Measurements from ENCODE around the gene GUCY2D. TPM values are rescaled to one million over a fixed set of nuclear protein-coding genes. Genes with fewer than 3 reads are reported as not detected.

GUCY2D gene
- total and polyA plus RNA-seq, 2 donors: 0.02 to 0.05 TPM

- Histone ChIP-seq H3K27me3 (ENCODE audit: control insufficient read depth in 2 of 2, insufficient read depth in 1 of 2, low read length in 1 of 2) (peaks cover 0 to 5% of the 10 kb centered on the region in 2 donors), H3K9me3 (ENCODE audit: control insufficient read depth in 2 of 2, insufficient read depth in 1 of 2, low read length in 1 of 2) (no peaks in the 10 kb centered on the region), H3K4me1 (ENCODE audit: control insufficient read depth in 2 of 2, insufficient read depth in 2 of 2, low read length in 2 of 2) (no peaks in the 10 kb centered on the region), H3K4me3 (ENCODE audit: low read length in 2 of 2) (no peak overlapping the region), H3K27ac (ENCODE audit: low read depth in 1 of 2, low read length in 1 of 2) (no peak overlapping the region), H3K36me3 (ENCODE audit: control insufficient read depth in 2 of 2, insufficient read depth in 2 of 2, low read length in 1 of 2) (no peaks in the 10 kb centered on the region)
- 94% methylated on average over 2 of the region's 2 CpGs for WGBS
- DNase-seq (ENCODE audit: low read depth in 6 of 9, low spot score in 9 of 9): no peak
Observed at GRCh38 chr17:8032442-8032841, 30.0 kb downstream of the GUCY2D start.

DNA sequence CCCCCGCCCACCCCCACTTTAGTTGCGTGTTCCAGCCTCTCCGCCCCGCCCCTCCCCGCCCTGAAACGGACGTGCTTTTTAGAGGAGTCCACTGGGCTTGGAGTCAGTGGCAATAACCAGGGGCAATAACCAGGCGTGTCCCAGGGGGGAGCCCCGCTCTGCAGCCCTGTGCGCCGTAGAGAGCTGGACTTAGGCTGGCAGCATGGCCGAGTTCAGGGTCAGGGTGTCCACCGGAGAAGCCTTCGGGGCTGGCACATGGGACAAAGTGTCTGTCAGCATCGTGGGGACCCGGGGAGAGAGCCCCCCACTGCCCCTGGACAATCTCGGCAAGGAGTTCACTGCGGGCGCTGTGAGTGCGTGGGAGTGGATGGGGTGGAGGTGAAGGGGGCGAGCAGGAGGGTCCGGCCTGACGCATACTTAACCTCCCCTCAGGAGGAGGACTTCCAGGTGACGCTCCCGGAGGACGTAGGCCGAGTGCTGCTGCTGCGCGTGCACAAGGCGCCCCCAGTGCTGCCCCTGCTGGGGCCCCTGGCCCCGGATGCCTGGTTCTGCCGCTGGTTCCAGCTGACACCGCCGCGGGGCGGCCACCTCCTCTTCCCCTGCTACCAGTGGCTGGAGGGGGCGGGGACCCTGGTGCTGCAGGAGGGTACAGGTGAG is 36.7 kb downstream of the GUCY2D start, which contains the start of gene ALOX15B:
Gene ALOX15B, plus strand, starts transcription at position 106 of the 657 bp plus-strand sequence. Its CDS starts 97 bp downstream, at position 203.
- peaks cover 0 to 4% of the 10 kb centered on the region in 2 donors for H3K4me1 ChIP-seq (ENCODE audit: control insufficient read depth in 2 of 2, insufficient read depth in 2 of 2, low read length in 2 of 2)
- 25% methylated on average over 37 of the region's 37 CpGs for WGBS
- peaks cover 8 to 31% of the 10 kb centered on the region in 2 donors for H3K27me3 ChIP-seq (ENCODE audit: control insufficient read depth in 2 of 2, insufficient read depth in 1 of 2, low read length in 1 of 2)
- no peak within 1 kb of the TSS for H3K4me3 ChIP-seq (ENCODE audit: low read length in 2 of 2)
- no peaks in the 10 kb centered on the region for H3K9me3 ChIP-seq (ENCODE audit: control insufficient read depth in 2 of 2, insufficient read depth in 1 of 2, low read length in 1 of 2)
- H3K36me3 ChIP-seq (ENCODE audit: control insufficient read depth in 2 of 2, insufficient read depth in 2 of 2, low read length in 1 of 2): no peaks in the 10 kb centered on the region
- DNase-seq (ENCODE audit: low read depth in 6 of 9, low spot score in 9 of 9): no peak
- H3K27ac ChIP-seq (ENCODE audit: low read depth in 1 of 2, low read length in 1 of 2): no peak within 1 kb of the TSS

DNA sequence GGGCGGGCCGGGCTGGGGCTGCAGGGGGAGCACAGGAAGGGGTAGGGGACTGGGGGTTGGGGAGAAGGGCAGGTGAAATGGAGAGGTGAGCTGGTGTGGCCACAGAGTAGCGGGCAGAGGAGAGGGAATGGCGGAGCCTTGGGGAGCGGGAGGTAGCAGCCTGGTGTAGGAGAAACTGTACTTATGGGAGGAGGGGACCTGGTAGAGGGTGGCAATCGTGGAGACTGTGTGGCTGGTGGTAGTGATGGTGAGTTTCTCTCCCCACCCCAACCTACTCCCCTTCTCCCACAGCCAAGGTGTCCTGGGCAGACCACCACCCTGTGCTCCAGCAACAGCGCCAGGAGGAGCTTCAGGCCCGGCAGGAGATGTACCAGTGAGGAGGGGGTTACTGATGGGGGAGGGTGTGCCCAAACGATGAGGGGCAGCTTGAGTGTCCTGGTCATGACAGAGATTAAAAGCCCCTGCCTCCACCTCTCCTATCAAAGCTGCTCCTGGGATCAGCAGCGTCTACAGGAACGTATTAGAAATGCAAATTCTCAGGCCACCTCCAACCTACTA is 37.3 kb downstream of the GUCY2D start:
- Histone ChIP-seq H3K36me3 (ENCODE audit: control insufficient read depth in 2 of 2, insufficient read depth in 2 of 2, low read length in 1 of 2) (no peaks in the 10 kb centered on the region), H3K27ac (ENCODE audit: low read depth in 1 of 2, low read length in 1 of 2) (no peak overlapping the region), H3K4me1 (ENCODE audit: control insufficient read depth in 2 of 2, insufficient read depth in 2 of 2, low read length in 2 of 2) (peaks cover 0 to 4% of the 10 kb centered on the region in 2 donors), H3K27me3 (ENCODE audit: control insufficient read depth in 2 of 2, insufficient read depth in 1 of 2, low read length in 1 of 2) (peaks cover 8 to 31% of the 10 kb centered on the region in 2 donors), H3K9me3 (ENCODE audit: control insufficient read depth in 2 of 2, insufficient read depth in 1 of 2, low read length in 1 of 2) (no peaks in the 10 kb centered on the region), H3K4me3 (ENCODE audit: low read length in 2 of 2) (no peak overlapping the region)
- WGBS: 63% methylated on average over 11 of the region's 11 CpGs
- DNase-seq (ENCODE audit: low read depth in 6 of 9, low spot score in 9 of 9): no peak

DNA sequence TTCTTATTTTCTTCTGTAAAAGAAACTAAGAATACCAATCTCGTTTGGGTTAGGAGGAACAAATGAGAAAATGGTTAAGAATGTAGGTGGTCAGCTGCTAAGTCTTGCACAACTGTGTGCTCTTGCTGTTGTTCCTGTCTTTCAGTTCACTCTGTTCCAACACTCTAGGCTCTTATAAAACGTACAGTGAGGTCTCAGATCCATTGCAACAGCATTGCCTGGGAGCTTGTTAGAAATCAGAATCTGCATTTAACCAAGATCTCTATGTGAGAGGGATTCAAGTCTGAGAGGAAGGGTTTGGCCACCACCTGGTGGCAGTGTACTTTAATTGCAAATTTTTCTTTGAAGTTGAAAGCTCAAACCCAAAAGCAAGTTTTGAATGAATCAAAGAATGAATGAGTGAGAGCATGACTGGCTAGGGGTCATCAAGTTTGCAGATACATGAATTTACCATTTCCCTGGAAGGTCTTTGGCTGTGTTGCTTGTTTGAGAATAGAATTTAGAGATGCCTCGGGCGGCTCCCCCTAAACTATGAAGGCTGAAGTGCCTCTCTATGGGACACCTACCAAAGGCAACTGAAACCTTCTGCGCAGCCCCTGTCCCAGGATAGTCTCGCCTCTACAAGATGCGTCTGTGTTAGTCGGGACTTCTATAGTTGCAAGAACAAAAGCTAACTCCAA is 39.0 kb downstream of the GUCY2D start:
- Histone ChIP-seq H3K9me3 (ENCODE audit: control insufficient read depth in 2 of 2, insufficient read depth in 1 of 2, low read length in 1 of 2) (no peaks in the 10 kb centered on the region), H3K4me3 (ENCODE audit: low read length in 2 of 2) (no peak overlapping the region), H3K36me3 (ENCODE audit: control insufficient read depth in 2 of 2, insufficient read depth in 2 of 2, low read length in 1 of 2) (no peaks in the 10 kb centered on the region), H3K27ac (ENCODE audit: low read depth in 1 of 2, low read length in 1 of 2) (no peak overlapping the region), H3K4me1 (ENCODE audit: control insufficient read depth in 2 of 2, insufficient read depth in 2 of 2, low read length in 2 of 2) (peaks cover 0 to 4% of the 10 kb centered on the region in 2 donors), H3K27me3 (ENCODE audit: control insufficient read depth in 2 of 2, insufficient read depth in 1 of 2, low read length in 1 of 2) (peaks cover 8 to 34% of the 10 kb centered on the region in 2 donors)
- DNase-seq (ENCODE audit: low read depth in 6 of 9, low spot score in 9 of 9): peak in 8 of 9 donors; percentile 29 to 67 (median 46)
- 70% methylated on average over 8 of the region's 8 CpGs for WGBS

DNA sequence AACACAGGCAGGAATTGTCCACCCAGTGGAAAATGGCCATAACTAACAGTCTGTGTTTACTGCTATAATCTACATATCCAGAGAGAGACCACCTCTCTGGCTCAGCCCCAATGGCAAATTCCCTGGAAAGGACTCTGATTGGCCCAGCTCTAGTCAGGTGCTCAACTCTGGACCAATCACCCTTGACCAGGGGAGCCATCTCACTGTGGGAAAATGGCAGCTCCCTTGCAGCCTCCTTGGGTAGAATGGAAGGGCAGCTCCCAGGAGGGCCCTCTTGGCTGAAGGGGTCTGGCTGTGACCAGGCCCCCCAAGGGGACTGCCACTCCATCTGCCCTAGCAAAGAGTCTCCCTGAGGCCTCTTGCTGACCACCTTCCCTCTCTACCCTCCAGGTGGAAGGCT is 39.6 kb downstream of the GUCY2D start:
- no peak for DNase-seq (ENCODE audit: low read depth in 6 of 9, low spot score in 9 of 9)
- H3K27ac ChIP-seq (ENCODE audit: low read depth in 1 of 2, low read length in 1 of 2): no peak overlapping the region
- no peaks in the 10 kb centered on the region for H3K9me3 ChIP-seq (ENCODE audit: control insufficient read depth in 2 of 2, insufficient read depth in 1 of 2, low read length in 1 of 2)
- no peaks in the 10 kb centered on the region for H3K36me3 ChIP-seq (ENCODE audit: control insufficient read depth in 2 of 2, insufficient read depth in 2 of 2, low read length in 1 of 2)
- H3K4me3 ChIP-seq (ENCODE audit: low read length in 2 of 2): no peak overlapping the region
- H3K27me3 ChIP-seq (ENCODE audit: control insufficient read depth in 2 of 2, insufficient read depth in 1 of 2, low read length in 1 of 2): peaks cover 8 to 35% of the 10 kb centered on the region in 2 donors
- H3K4me1 ChIP-seq (ENCODE audit: control insufficient read depth in 2 of 2, insufficient read depth in 2 of 2, low read length in 2 of 2): peaks cover 0 to 4% of the 10 kb centered on the region in 2 donors

GRCh38 chr17:8044819-8045810 is 42.7 kb downstream of the GUCY2D start:
- Histone ChIP-seq H3K27ac (ENCODE audit: low read depth in 1 of 2, low read length in 1 of 2) (no peak overlapping the region), H3K27me3 (ENCODE audit: control insufficient read depth in 2 of 2, insufficient read depth in 1 of 2, low read length in 1 of 2) (peaks cover 0 to 12% of the 10 kb centered on the region in 2 donors), H3K4me1 (ENCODE audit: control insufficient read depth in 2 of 2, insufficient read depth in 2 of 2, low read length in 2 of 2) (no peaks in the 10 kb centered on the region), H3K9me3 (ENCODE audit: control insufficient read depth in 2 of 2, insufficient read depth in 1 of 2, low read length in 1 of 2) (no peaks in the 10 kb centered on the region), H3K36me3 (ENCODE audit: control insufficient read depth in 2 of 2, insufficient read depth in 2 of 2, low read length in 1 of 2) (no peaks in the 10 kb centered on the region), H3K4me3 (ENCODE audit: low read length in 2 of 2) (no peak overlapping the region)
- DNase-seq (ENCODE audit: low read depth in 6 of 9, low spot score in 9 of 9): no peak
- 93% methylated on average over 24 of the region's 24 CpGs for WGBS

- no peak for DNase-seq (ENCODE audit: low read depth in 6 of 9, low spot score in 9 of 9)
- no peaks in the 10 kb centered on the region for H3K36me3 ChIP-seq (ENCODE audit: control insufficient read depth in 2 of 2, insufficient read depth in 2 of 2, low read length in 1 of 2)
- no peaks in the 10 kb centered on the region for H3K4me1 ChIP-seq (ENCODE audit: control insufficient read depth in 2 of 2, insufficient read depth in 2 of 2, low read length in 2 of 2)
- H3K27me3 ChIP-seq (ENCODE audit: control insufficient read depth in 2 of 2, insufficient read depth in 1 of 2, low read length in 1 of 2): peaks cover 0 to 4% of the 10 kb centered on the region in 2 donors
- no peak overlapping the region for H3K4me3 ChIP-seq (ENCODE audit: low read length in 2 of 2)
- no peaks in the 10 kb centered on the region for H3K9me3 ChIP-seq (ENCODE audit: control insufficient read depth in 2 of 2, insufficient read depth in 1 of 2, low read length in 1 of 2)
- WGBS: 95% methylated on average over 11 of the region's 11 CpGs
- no peak overlapping the region for H3K27ac ChIP-seq (ENCODE audit: low read depth in 1 of 2, low read length in 1 of 2)
Observed at GRCh38 chr17:8046306-8046928, 44.0 kb downstream of the GUCY2D start.

GRCh38 chr17:8046929-8047768 is 44.7 kb downstream of the GUCY2D start:
- 95% methylated on average over 24 of the region's 24 CpGs for WGBS
- no peaks in the 10 kb centered on the region for H3K4me1 ChIP-seq (ENCODE audit: control insufficient read depth in 2 of 2, insufficient read depth in 2 of 2, low read length in 2 of 2)
- no peaks in the 10 kb centered on the region for H3K36me3 ChIP-seq (ENCODE audit: control insufficient read depth in 2 of 2, insufficient read depth in 2 of 2, low read length in 1 of 2)
- no peak for DNase-seq (ENCODE audit: low read depth in 6 of 9, low spot score in 9 of 9)
- no peak overlapping the region for H3K27ac ChIP-seq (ENCODE audit: low read depth in 1 of 2, low read length in 1 of 2)
- H3K27me3 ChIP-seq (ENCODE audit: control insufficient read depth in 2 of 2, insufficient read depth in 1 of 2, low read length in 1 of 2): peaks cover 0 to 4% of the 10 kb centered on the region in 2 donors
- no peak overlapping the region for H3K4me3 ChIP-seq (ENCODE audit: low read length in 2 of 2)
- no peaks in the 10 kb centered on the region for H3K9me3 ChIP-seq (ENCODE audit: control insufficient read depth in 2 of 2, insufficient read depth in 1 of 2, low read length in 1 of 2)

All from thymus (tissue), 11 donors.